ENCODE data around the gene CUL2. TPM values are rescaled to one million over a fixed set of nuclear protein-coding genes. Genes with fewer than 3 reads are reported as not detected.

CUL2 gene
- total and polyA plus RNA-seq, 3 donors from 2014 or later, result 37.6 to 47.0 (median 43.8) TPM

GRCh38 chr10:35012781-35013180 is 77.4 kb downstream of the CUL2 start:
- no peaks in the 10 kb centered on the region for H3K27me3 ChIP-seq
- intact Hi-C loops (cut with DNase I; ENCODE audit: low total_unique reads), result no loop called here
- no peaks in the 10 kb centered on the region for H3K9me3 ChIP-seq
- no peak for DNase-seq
- no peak overlapping the region for H3K27ac ChIP-seq
- TF ChIP-seq CTCF (IDR thresholded peaks at IDR 0.05) (no peak), POLR2A (IDR thresholded peaks at IDR 0.05) (no peak)
- no peaks in the 10 kb centered on the region for H3K4me1 ChIP-seq
- no peak overlapping the region for H3K4me3 ChIP-seq
- H3K36me3 ChIP-seq (ENCODE audit: low read depth, missing control alignments), result no peaks in the 10 kb centered on the region
- 94 to 95% methylated on average over 8 of the region's 8 CpGs for WGBS, 2 donors

GRCh38 chr10:35011771-35012191 is 78.4 kb downstream of the CUL2 start:
- 89 to 90% methylated on average over 7 of the region's 7 CpGs for WGBS, 2 donors
- TF ChIP-seq POLR2A (IDR thresholded peaks at IDR 0.05), result no peak
- TF ChIP-seq CTCF (IDR thresholded peaks at IDR 0.05), result no peak
- DNase-seq, result no peak
- Histone ChIP-seq H3K9me3 (no peaks in the 10 kb centered on the region), H3K27me3 (no peaks in the 10 kb centered on the region), H3K4me3 (no peak overlapping the region), H3K36me3 (ENCODE audit: low read depth, missing control alignments) (no peaks in the 10 kb centered on the region), H3K27ac (no peak overlapping the region), H3K4me1 (no peaks in the 10 kb centered on the region)
- intact Hi-C loops (cut with DNase I; ENCODE audit: low total_unique reads), result no loop called here

- H3K27me3 ChIP-seq, result no peaks in the 10 kb centered on the region
- no peaks in the 10 kb centered on the region for H3K4me1 ChIP-seq
- no peak for DNase-seq
- WGBS, 2 donors, result 85 to 94% methylated on average over 4 of the region's 4 CpGs
- intact Hi-C loops (cut with DNase I; ENCODE audit: low total_unique reads), result no loop called here
- TF ChIP-seq CTCF (IDR thresholded peaks at IDR 0.05) (no peak), POLR2A (IDR thresholded peaks at IDR 0.05) (no peak)
- no peak overlapping the region for H3K4me3 ChIP-seq
- no peak overlapping the region for H3K27ac ChIP-seq
- H3K36me3 ChIP-seq (ENCODE audit: low read depth, missing control alignments), result no peaks in the 10 kb centered on the region
- no peaks in the 10 kb centered on the region for H3K9me3 ChIP-seq
Observed at GRCh38 chr10:35007858-35008301, 82.3 kb downstream of the CUL2 start.

- H3K36me3 ChIP-seq (ENCODE audit: low read depth, missing control alignments), result no peaks in the 10 kb centered on the region
- no peak overlapping the region for H3K27ac ChIP-seq
- no peaks in the 10 kb centered on the region for H3K27me3 ChIP-seq
- intact Hi-C loops (cut with DNase I; ENCODE audit: low total_unique reads), result no loop called here
- H3K4me1 ChIP-seq, result no peaks in the 10 kb centered on the region
- no peak overlapping the region for H3K4me3 ChIP-seq
- H3K9me3 ChIP-seq, result no peaks in the 10 kb centered on the region
- DNase-seq, result no peak
- TF ChIP-seq POLR2A (IDR thresholded peaks at IDR 0.05) (no peak), CTCF (IDR thresholded peaks at IDR 0.05) (no peak)
- WGBS, 2 donors, result 79 to 84% methylated on average over 4 of the region's 4 CpGs
Observed at GRCh38 chr10:35006836-35007235, 83.3 kb downstream of the CUL2 start.

- no peak for DNase-seq
- H3K9me3 ChIP-seq, result no peaks in the 10 kb centered on the region
- no peak for TF ChIP-seq POLR2A (IDR thresholded peaks at IDR 0.05)
- no peak for TF ChIP-seq CTCF (IDR thresholded peaks at IDR 0.05)
- 88% methylated on average over 8 of the region's 8 CpGs for WGBS, 2 donors
- no peak overlapping the region for H3K27ac ChIP-seq
- no peaks in the 10 kb centered on the region for H3K4me1 ChIP-seq
- no peaks in the 10 kb centered on the region for H3K27me3 ChIP-seq
- H3K4me3 ChIP-seq, result no peak overlapping the region
- H3K36me3 ChIP-seq (ENCODE audit: low read depth, missing control alignments), result no peaks in the 10 kb centered on the region
- intact Hi-C loops (cut with DNase I; ENCODE audit: low total_unique reads), result no loop called here
Observed at GRCh38 chr10:35005868-35006267, 84.3 kb downstream of the CUL2 start.
